ENCODE results near the gene FADS2.

The FADS2 gene

GRCh38 chr11:61803889-61804647, 24.0 kb upstream of the FADS2 start:
- no peak overlapping the region for H3K4me3 ChIP-seq (ENCODE audit: control insufficient read depth, low read depth, low read length)
- no peak for TF ChIP-seq CTCF (conservative IDR thresholded peaks at IDR 0.05; ENCODE audit: control insufficient read depth, insufficient read depth, low read depth, low read length)
- peak; percentile 55 for DNase-seq (ENCODE audit: low read depth)

GRCh38 chr11:61805146-61805545, 23.0 kb upstream of the FADS2 start:
- no peak for DNase-seq (ENCODE audit: low read depth)
- no peak for TF ChIP-seq CTCF (conservative IDR thresholded peaks at IDR 0.05; ENCODE audit: control insufficient read depth, insufficient read depth, low read depth, low read length)
- H3K4me3 ChIP-seq (ENCODE audit: control insufficient read depth, low read depth, low read length) = no peak overlapping the region

GRCh38 chr11:61806785-61807184, 21.3 kb upstream of the FADS2 start:
- no peak for DNase-seq (ENCODE audit: low read depth)
- no peak for TF ChIP-seq CTCF (conservative IDR thresholded peaks at IDR 0.05; ENCODE audit: control insufficient read depth, insufficient read depth, low read depth, low read length)
- H3K4me3 ChIP-seq (ENCODE audit: control insufficient read depth, low read depth, low read length) = no peak overlapping the region

GRCh38 chr11:61810671-61811175, 17.4 kb upstream of the FADS2 start:
- no peak for TF ChIP-seq CTCF (conservative IDR thresholded peaks at IDR 0.05; ENCODE audit: control insufficient read depth, insufficient read depth, low read depth, low read length)
- no peak overlapping the region for H3K4me3 ChIP-seq (ENCODE audit: control insufficient read depth, low read depth, low read length)

GRCh38 chr11:61811831-61812230, 16.3 kb upstream of the FADS2 start:
- no peak for TF ChIP-seq CTCF (conservative IDR thresholded peaks at IDR 0.05; ENCODE audit: control insufficient read depth, insufficient read depth, low read depth, low read length)
- H3K4me3 ChIP-seq (ENCODE audit: control insufficient read depth, low read depth, low read length) = no peak overlapping the region
- no peak for DNase-seq (ENCODE audit: low read depth)

More at GRCh38 chr11:61810671-61811175, 17.4 kb upstream of the FADS2 start:
- no peak for DNase-seq (ENCODE audit: low read depth)

GRCh38 chr11:61812736-61813411, 15.2 kb upstream of the FADS2 start:
- DNase-seq (ENCODE audit: low read depth) = no peak
- H3K4me3 ChIP-seq (ENCODE audit: control insufficient read depth, low read depth, low read length) = no peak overlapping the region
- no peak for TF ChIP-seq CTCF (conservative IDR thresholded peaks at IDR 0.05; ENCODE audit: control insufficient read depth, insufficient read depth, low read depth, low read length)

Measured in fibroblast of mammary gland (primary cell).